Measurements from ENCODE around the gene CDK5R1.
"Not testable (repeated sequence)": the region's sequence is repeated elsewhere in the genome, so short reads cannot be mapped to it uniquely, and the experiment has no call there.

The CDK5R1 gene

DNA sequence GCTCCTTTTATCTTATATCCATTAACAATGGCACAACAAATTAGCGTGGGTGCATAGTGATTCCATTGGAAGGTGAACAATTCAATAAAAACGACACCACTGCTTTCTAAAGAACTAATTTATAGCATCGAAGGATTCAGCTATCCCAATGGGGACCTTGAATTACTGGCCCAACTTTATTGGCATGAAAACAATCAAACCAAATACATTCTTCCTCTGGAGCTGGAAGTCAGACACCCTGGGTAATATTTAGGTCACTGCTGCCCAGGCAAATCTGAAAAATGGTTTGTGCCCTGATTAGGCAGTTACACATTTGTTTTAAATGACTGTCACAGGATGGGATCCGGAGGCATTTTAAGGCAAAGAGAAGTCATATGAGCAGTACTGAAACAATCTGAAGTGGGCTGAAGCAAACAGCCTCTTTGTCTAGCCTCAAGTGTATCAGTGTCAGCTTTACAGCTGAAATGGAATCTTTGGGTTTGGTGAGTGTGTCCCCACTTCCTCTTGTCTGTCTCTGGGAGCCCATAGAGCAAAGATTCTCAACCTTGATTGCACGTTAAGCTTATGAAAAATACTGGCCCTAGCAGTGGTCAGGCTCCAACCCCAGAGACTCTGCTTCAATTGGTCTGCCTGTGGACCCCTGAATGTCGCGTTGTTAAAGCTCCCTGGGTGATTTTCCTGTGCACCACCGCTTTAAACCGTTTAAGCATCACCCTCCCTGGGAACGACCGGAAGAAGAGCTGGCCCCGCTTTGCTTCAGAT lies 30.3 kb downstream of the CDK5R1 start:
- no peak for DNase-seq (ENCODE audit: low read depth)

DNA sequence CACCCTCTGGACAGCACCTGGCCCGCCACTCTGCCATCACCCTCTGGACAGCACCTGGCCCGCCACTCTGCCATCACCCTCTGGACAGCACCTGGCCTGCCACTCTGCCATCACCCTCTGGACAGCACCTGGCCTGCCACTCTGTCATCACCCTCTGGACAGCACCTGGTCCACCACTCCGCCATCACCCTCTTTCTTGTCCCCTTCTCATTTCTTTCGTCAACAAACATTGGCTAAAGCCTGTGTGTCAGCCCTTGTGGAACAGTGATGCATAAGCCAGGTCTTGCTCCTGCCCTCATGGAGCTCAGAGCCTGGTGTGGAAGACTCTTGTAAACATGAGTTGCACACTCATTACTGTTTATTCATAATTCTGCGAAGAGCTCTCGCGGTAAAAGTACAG lies 31.2 kb downstream of the CDK5R1 start:
- no peak for DNase-seq (ENCODE audit: low read depth)

DNA sequence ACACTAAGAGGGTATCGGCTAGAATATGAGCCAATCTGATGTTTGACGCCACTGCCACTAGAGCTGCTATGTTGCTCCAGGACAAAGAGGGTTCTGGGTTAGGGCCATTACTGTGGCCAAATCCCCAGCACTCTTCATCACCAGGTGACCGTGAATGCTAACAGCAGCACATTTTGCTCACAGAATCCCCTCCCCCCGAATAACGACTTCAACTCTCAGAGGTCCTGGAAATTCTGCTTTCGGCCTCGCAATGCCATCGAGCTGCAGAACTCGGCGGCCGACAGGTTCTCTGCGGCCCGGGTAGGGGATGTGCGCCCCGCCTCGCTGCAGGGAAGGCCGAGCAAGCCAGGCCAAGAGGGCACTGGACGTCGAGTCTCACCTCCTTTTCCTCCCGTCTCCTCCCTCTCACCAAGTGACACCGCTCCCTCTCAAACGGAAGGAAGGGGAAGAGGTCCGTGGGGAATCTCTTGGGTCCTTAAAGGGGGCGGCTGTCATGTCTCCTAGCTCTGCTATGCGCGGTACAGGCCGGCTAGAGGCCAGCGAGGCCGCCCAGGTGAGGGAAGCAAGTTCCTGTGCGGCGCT lies 31.9 kb downstream of the CDK5R1 start:
- no peak for DNase-seq (ENCODE audit: low read depth)

DNA sequence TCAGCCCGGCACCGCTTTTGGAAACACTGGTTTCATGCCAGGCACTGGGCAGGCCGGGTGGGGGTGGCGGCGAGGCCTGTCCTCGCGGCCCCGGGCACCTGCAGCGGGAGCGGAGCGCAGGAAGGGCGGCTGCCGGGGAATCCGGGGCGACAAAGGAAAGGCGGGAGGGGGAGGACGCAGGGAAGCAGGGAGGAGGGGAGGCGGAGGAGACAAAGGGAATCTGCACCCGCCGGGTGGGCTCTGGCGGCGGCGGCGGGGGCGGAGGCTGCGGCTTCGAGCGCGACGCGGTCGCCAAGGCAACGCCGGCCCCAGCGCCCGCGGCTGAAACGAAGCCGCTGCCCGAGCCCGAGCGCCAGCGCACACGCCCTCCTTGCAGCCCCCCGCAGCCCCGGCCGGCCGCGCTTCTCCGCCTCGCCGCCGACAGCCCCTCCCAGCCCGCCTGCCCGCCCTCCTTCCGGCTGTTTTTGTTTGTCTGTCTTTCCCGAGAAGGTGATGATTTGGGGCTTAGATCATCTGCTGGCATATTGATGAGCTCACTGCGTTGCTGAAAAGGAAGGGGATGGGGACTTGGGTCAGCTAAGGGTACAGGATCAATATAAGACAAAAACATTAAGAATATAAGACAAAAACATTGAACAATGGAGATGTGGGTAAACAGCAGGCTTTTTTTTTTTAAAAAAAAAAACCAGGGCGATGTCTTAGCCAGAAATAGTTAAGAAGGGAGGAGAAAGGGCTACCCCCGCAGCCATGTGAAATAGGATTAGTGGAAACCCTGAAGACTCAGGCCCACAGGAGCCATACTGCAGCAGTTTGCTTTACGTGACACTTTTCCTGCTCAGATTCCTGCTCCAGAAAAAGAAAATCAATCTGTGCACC lies 32.7 kb downstream of the CDK5R1 start:
- peak; percentile 64 for DNase-seq (ENCODE audit: low read depth)

DNA sequence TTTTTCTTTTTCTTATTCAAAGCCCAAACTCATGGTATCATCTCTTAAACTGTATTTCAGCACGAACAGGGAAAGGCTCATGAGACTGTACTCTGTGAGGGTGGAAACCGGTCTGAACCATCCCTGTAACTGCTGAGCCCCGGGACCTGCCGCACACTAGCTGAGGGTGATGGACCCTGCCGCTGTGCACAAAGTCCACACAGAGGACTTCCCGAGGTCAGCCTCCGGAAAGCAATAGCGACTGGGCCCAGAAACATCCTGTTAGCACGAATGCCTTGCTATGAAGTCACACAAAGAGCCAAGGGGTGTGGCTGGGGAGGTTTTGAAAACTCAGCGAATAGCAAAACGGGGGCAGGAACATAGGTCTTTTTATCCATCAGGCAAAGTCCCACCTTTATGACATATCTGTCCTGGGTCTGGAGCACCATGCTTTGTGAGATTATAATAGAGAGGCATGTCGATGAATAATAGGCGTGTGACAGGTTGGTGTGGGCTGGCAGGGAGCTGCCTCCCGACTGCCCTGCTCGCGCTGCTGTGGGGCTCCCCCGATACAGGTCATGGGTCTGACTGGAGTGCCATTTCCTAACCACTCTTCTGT lies 33.4 kb downstream of the CDK5R1 start:
- peak; percentile 55 for DNase-seq (ENCODE audit: low read depth)

DNA sequence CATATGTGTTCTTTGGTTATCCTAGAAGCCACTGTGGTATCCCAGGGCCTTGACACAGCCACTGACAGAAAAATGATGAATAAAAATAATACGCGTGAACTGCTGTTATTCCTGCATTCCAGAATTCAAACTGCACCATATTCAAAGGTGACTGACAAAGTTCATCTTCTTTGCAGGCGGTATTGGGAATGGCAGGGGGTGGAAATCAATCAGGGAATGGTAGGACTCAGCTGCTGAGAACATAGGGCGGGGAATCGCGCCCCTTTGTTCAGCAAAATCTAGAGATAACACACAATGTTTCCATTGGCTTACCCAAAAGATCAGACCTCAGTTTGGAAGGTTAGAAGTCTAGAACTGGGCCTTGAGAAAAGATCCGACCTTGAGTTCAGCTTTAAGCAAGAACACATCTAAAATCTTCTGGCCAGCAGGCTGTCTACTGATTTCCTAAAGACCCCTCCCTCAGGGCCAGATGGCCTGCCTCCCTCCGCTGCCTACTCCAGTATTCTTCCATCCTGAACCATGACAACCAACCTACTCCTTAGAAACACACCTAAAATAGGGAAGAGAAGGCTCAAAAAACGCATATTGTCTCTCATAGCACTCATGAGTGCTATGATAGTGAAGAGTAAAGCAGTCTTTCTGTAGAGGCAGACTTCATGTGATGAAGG lies 34.1 kb downstream of the CDK5R1 start:
- no peak for DNase-seq (ENCODE audit: low read depth)

DNA sequence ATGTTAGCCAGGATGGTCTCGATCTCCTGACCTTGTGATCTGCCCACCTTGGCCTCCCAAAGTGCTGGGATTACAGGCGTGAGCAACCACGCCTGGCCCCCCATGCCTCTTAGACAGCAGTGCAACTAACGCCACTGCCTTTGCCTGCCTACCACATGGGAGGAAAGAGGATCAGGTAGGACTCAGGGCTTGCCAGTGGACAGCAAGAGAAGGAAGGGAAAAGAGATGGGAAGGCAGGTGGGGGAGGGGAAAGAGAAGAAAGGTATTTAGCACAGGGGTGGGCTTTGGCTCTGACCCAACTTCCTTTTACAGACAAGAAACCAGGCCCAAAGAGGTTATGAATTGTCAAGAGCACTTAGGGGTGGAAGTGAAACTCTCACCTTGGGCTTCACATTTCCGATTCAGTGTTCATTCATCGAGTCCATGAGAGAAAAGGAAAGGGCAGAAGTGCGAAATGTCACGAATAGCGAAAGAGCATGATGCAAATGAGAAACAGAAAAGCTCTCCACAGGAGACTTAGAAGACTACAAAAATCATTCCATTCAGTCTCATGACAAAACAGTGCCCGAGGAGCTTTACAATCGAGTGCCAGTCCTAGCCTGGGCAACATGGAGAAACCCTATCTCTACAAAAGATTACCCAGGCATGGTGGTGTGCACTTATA lies 36.4 kb downstream of the CDK5R1 start:
- peak; percentile 35 for DNase-seq (ENCODE audit: low read depth)

DNA sequence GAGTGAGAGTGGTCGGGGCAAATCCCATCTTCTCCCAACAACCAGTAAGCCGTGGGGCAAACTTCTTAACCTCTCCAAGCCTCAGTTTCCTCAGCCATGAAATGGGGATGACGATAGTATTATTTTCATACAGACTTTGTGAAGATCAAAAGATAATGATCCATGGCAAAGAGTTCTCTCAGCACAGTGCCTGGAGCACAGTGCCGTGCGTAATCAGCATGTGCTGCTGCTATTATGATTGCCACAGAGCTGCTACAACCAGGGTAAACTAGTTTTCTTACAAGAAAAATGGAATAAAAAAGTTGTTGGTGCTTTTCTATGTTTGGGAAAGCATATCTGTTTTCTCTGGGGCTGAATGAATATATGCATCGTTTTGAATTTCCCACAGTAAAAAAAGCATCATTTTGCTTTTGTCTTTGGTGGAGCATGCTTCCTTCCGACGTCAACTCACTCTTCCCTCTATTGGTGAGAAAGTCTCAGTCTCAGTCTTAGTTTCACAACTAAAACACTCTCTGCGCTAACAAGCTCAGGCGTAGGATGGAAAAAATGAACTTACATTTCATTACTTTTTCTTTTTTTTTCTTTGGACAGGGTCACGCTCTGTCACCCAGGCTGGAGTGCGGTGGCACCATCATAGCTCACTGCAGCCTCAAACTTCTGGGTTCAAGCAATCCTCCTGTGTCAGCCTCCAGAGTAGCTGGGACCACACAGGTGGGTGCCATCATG lies 37.2 kb downstream of the CDK5R1 start:
- peak; percentile 35 for DNase-seq (ENCODE audit: low read depth)

DNA sequence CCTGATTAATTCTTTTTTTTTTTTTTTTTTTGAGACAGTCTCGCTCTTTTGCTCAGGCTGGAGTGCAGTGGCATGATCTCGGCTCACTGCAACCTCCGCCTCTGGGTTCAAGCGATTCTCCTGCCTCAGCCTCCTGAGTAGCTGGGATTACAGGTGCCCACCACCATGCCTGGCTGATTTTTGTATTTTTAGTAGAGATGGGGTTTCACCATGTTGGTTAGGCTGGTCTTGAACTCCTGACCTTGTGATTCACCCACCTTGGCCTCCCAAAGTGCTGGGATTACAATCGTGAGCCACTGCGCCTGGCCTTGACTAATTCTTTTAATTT lies 37.7 kb downstream of the CDK5R1 start:
- DNase-seq (ENCODE audit: low read depth), result not testable (repeated sequence)

DNA sequence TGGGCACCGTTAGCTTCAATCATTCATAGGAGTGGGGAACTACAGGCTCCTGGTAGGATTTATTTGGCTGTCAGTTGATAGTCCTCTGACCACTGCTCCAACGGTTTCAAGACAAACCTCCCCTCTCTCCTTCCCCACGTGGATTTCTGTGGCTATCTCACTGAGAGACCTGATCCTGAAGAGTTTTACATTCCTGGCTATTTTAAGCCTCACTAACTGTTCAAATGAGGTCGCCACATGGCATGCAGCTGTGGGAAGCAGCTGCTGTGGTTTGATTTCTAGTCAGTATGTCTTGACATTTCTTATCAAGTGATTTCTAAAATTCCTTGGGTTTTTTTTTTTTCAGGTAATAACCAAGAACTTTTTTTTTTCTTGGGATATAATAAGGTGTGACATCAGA lies 38.3 kb downstream of the CDK5R1 start:
- DNase-seq (ENCODE audit: low read depth), result no peak

DNA sequence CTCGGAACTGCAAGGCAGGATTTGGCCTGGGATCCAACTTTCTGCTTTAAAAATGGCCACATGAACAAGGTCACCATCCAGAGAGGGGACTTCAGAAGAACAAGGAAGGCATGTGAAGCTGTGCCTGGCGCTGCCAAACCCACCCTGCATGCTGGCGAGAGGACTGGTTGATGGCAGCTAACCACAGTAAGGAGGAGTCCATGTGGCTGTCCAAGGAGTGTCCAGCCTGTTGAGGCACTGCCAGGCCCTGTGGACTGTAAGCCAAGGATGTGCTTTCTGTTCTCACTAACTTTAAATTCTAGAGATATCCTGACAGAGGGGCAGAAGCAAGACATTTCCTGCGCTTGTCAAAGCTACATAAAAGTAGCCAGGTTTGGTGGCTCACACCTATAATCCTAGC lies 40.4 kb downstream of the CDK5R1 start:
- no peak for DNase-seq (ENCODE audit: low read depth)

DNA sequence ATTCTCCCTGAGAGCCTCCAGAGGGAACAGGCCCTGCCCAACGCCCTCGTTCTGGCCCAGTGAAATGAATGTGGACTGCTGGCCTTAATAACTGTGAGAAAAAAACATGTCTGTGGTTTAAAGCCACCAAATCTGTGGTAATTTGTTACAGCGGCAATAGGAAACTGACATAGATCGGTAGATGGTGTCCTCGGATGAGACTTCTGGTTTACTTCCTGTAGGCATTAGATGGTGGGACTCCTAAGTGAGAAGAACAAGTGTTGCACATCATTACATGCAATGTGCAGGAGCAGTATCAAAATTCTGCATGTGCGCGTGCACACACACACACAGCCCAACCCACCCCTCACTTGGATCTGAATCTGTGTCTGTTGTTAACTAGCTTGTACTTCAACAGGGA lies 42.0 kb downstream of the CDK5R1 start:
- no peak for DNase-seq (ENCODE audit: low read depth)

DNA sequence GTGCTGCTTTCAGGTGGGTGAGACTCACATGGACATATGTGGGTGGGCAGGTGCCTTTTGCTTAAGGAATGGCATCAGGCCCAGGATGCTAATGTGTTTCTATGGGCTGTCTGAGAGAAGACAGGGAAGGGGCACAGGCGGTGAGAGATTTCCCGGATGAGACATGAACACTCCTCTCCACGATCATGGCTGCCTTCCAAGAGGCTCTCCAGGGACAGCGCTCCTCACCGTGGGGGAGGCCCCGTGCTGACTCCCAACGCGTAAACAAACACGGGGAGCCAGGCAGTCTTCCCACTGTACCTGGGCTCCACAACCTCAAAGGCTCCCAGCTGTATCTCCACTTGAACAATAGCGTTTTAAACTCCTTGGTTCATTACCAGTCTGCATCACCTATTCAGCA lies 42.8 kb downstream of the CDK5R1 start:
- no peak for DNase-seq (ENCODE audit: low read depth)

DNA sequence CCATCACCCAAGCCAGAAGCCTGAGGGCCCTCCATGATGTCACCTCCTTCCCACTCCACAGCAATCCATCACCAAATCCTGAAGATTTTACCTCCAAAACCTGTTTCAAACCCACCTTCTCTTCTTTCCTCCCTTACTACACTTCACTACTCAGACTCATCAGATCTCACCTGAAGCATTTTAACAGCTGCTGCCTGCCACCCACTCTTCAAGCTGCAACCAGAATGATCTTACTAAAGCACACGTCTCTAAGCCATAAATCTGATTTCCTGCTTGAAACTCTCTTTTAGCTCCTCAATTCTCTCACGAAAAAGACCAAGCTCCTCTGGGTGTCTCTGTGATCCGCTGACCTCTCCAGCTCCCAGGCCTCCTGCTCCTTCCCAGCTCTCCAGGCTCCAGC lies 46.5 kb downstream of the CDK5R1 start:
- no peak for DNase-seq (ENCODE audit: low read depth)

DNA sequence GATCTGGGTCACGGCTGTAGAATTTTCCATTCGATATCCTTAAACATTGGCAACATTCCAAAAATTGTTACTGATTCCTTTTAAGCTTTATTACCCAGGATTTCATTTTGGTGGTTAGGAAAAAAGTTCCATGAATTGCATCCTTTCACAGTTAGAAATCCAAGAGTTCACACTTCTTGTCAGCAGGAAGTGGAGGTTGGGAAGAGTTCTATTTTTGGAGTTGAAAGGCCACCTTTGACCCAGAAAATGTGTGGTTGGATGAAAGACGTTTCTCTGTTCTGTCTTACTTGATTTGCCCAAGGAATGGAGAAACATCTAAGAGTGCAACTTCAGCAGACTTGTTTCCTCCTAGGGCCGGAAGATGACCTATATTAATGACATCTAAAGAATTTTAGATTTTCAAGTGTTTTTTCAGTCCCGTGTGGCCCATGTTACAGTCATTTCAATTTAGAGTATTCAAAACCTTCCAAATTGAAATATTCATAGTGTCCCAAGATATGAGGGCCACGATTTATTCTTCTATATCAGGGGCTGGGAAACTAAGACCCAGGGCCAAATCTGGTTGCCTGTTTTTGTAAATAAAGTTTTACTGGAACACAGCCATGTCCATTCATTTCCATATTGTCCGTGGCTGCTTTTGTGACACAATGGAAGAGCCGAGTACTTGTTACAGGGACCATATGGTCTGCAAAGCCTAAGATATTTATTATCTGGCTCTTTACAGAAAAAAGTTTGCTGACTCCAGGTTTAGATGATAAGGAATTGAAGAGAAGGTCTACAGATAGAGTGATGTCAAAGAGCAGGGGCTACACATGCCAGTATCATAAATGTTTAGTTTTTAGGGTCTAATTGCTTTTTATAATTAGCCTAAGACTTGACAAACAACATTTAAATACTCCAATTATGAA lies 50.2 kb downstream of the CDK5R1 start:
- no peak for DNase-seq (ENCODE audit: low read depth)

Measured in activated T-cell treated with anti-CD3 and anti-CD28 coated beads for 48 hours (primary cell).